HG03066 (cell line): ENCODE data around the gene CCDC136.

Experiments used
- ATAC-seq: cut with Tn5 transposase; IDR thresholded peaks from one replicate; pipeline ENCODE4 v1.9.1; 2021; ENCODE audit warnings: low read depth; ENCODE audit not compliant: unreplicated experiment

Gene CCDC136

GRCh38 chr7:128841921-128842673, 50.3 kb downstream of the CCDC136 start:
- ATAC-seq = no peak

GRCh38 chr7:128842674-128843641, 51.2 kb downstream of the CCDC136 start:
- no peak for ATAC-seq

GRCh38 chr7:128843938-128844621, 52.3 kb downstream of the CCDC136 start:
- no peak for ATAC-seq

GRCh38 chr7:128844777-128845311, 53.1 kb downstream of the CCDC136 start:
- no peak for ATAC-seq

GRCh38 chr7:128845475-128845874, 53.7 kb downstream of the CCDC136 start:
- ATAC-seq = no peak

- no peak for ATAC-seq
Observed at GRCh38 chr7:128845987-128846386, 54.2 kb downstream of the CCDC136 start.

GRCh38 chr7:128846781-128847444, 55.1 kb downstream of the CCDC136 start:
- no peak for ATAC-seq

- no peak for ATAC-seq
Observed at GRCh38 chr7:128847721-128848211, 56.0 kb downstream of the CCDC136 start.

GRCh38 chr7:128848289-128849155, 56.8 kb downstream of the CCDC136 start:
- ATAC-seq = no peak

GRCh38 chr7:128849156-128849515, 57.4 kb downstream of the CCDC136 start:
- no peak for ATAC-seq

GRCh38 chr7:128849804-128850490, 58.2 kb downstream of the CCDC136 start:
- ATAC-seq = no peak

- ATAC-seq = no peak
Observed at GRCh38 chr7:128852537-128853254, 60.9 kb downstream of the CCDC136 start.

- ATAC-seq = no peak
Observed at GRCh38 chr7:128853799-128854198, 62.0 kb downstream of the CCDC136 start.

- no peak for ATAC-seq
Observed at GRCh38 chr7:128854396-128854795, 62.6 kb downstream of the CCDC136 start.

- no peak for ATAC-seq
Observed at GRCh38 chr7:128855559-128855958, 63.8 kb downstream of the CCDC136 start.

GRCh38 chr7:128856001-128856718, 64.4 kb downstream of the CCDC136 start:
- ATAC-seq = no peak
